Heart left ventricle (tissue), 16 donors: Measurements from ENCODE around the gene SREBF1. TPM values are rescaled to one million over a fixed set of nuclear protein-coding genes. Genes with fewer than 3 reads are reported as not detected.

Experiments used
- ATAC-seq, 4 donors: fragments of 200-7000 bp; cut with Tn5 transposase; one replicate each; pipeline ENCODE4 v1.9.1; 2020 to 2022; ENCODE audit warnings: moderate library complexity in 4 of 4, mild to moderate bottlenecking in 3 of 4, moderate number of reproducible peaks in 1 of 4
- DNase-seq, 5 donors: peaks; one replicate each; pipeline ENCODE4 v3.0.0-alpha.2; 2020
- H3K27ac ChIP-seq, 12 donors: fragments of 200-600 bp; sonication (generic) in 4 of 12; one replicate each; pipeline versions ENCODE4 v1.5.0 to v1.8.0; 2016 to 2022; ENCODE audit warnings: mild to moderate bottlenecking in 2 of 12
- H3K27me3 ChIP-seq, 9 donors: fragments of 200-600 bp; sonication (generic) in 2 of 9; one replicate each; pipeline versions ENCODE4 v1.5.1 to v1.8.0; 2016 to 2022; ENCODE audit warnings: mild to moderate bottlenecking in 3 of 9
- H3K36me3 ChIP-seq, 9 donors: fragments of 200-600 bp; sonication (generic) in 2 of 9; one replicate each; pipeline versions ENCODE4 v1.5.0 to v1.8.0; 2018 to 2022; ENCODE audit warnings: mild to moderate bottlenecking in 2 of 9
- H3K4me1 ChIP-seq, 12 donors: fragments of 200-600 bp; sonication (generic) in 4 of 12; one replicate each; pipeline versions ENCODE4 v1.5.0 to v1.8.0; 2016 to 2022; ENCODE audit warnings: mild to moderate bottlenecking in 3 of 12
- H3K4me3 ChIP-seq, 12 donors: fragments of 200-600 bp; sonication (generic) in 4 of 12; one replicate each; pipeline versions ENCODE4 v1.5.0 to v1.8.0; 2017 to 2022; ENCODE audit warnings: mild to moderate bottlenecking in 9 of 12, moderate library complexity in 4 of 12
- H3K9me3 ChIP-seq, 12 donors: fragments of 200-600 bp; sonication (generic) in 4 of 12; one replicate each; pipeline versions ENCODE4 v1.5.0 to v1.8.0; 2016 to 2022; ENCODE audit warnings: mild to moderate bottlenecking in 1 of 12
- CTCF ChIP-seq, 12 donors: fragments of 200-600 bp; sonication (generic) in 4 of 12; IDR thresholded peaks; one replicate each; pipeline versions ENCODE4 v1.5.0 to v1.8.0; 2018 to 2022; ENCODE audit warnings: antibody characterized with exemption in 12 of 12, mild to moderate bottlenecking in 5 of 12
- POLR2A ChIP-seq, 2 donors: fragments of 450-650 bp; IDR thresholded peaks; one replicate each; pipeline ENCODE4 v1.6.1; 2017; ENCODE audit warnings: antibody characterized with exemption in 2 of 2, mild to moderate bottlenecking in 2 of 2, moderate library complexity in 2 of 2
- WGBS, 4 donors: extraction: QIAGEN DNeasy Blood & Tissue Kit in 2 of 4; methylation state at CpG; one replicate each; pipeline versions ENCODE4 v1.1.5 to v1.1.7; 2013 to 2018; 5-methylcytosine and 5-hydroxymethylcytosine counted together
- intact Hi-C, 10 donors: fragments of 100-400 bp; cut with DNase I; formaldehyde crosslinking; loops; one replicate each; pipeline versions ENCODE4 v1.11.1 to v1.14.2; 2022
- polyA plus RNA-seq, 2 donors: library from polyadenylated mRNA; stranded (reverse); fragments of 200-250 nt; gene quantifications; one replicate each; pipeline ENCODE4 v1.2.3, GENCODE V29; 2013
- total RNA-seq, 9 donors: library from RNA; depleted of rRNA in 2 of 9; stranded (reverse); fragments of >200 nt in 2 of 9; fragmentation: NEBNext Ultra II Directional in 3 of 9; extraction: Animal tissue kit (Norgen Biotek cat#: 25700) in 3 of 9; gene quantifications; one replicate each; pipeline versions ENCODE4 v1.1.0 to v1.2.4, GENCODE V29; 2016 to 2023
- donor health status: ischemic (EF 13 %, LVEDD 7.1; RV severe dilation, severe dysfunction).
- donor health status: healthy with polysubstance abuse.
- donor health status: DM: no; HTN: yes; CAD: no.
- donor health status: DM: no; HTN: no; CAD: no.
- donor health status: ischemic (EF 25% LVEDD 6.9; RV normal size, moderate dysfunction).
- donor health status: ischemic (EF 25% LVEDD 5.7; RV mildly dilated, moderate dysfunction).
- donor health status: healthy.
- donor health status: DM: yes; HTN: yes; CAD: no.
- donor health status: ischemic (EF 35%, LVEDD 5.7; RV mildly dilated, moderate dysfunction).
- donor health status: nonischemic (EF 11% LVEDD 7.7; RV severe dilation, severe dysfunction).
- donor health status: DM: yes; HTN: yes; CAD: no.
- donor health status: PGD.
- donor health status: ischemic (EF 29% LVEDD 5.4; RV normal size, mild dysfunction).
- donor health status: nonischemic (EF 23%, LVEDD 6.1; RV moderate dilation, normal function).

Gene SREBF1
- total and polyA plus RNA-seq, 11 donors = 12.8 to 55.2 (median 21.4) TPM

GRCh38 chr17:17797119-17797809 lies 39.5 kb downstream of the SREBF1 start:
- ATAC-seq (peak; percentile 6 to 36 (median 31)), DNase-seq (no peak)
- intact Hi-C loops = no loop called here
- no peak overlapping the region for H3K4me3 ChIP-seq
- no peaks in the 10 kb centered on the region for H3K27me3 ChIP-seq
- peak overlapping the region in 3 of 12 donors; percentile 22 to 56 (median 34) for H3K27ac ChIP-seq
- peaks cover 5 to 32% (median 20%) of the 10 kb centered on the region in 12 donors for H3K4me1 ChIP-seq
- H3K9me3 ChIP-seq = no peaks in the 10 kb centered on the region
- peaks cover 0 to 70% (median 45%) of the 10 kb centered on the region in 9 donors for H3K36me3 ChIP-seq
- 81 to 85% (median 83%) methylated on average over 28 to 30 of the region's 30 CpGs for WGBS, 4 donors
- no peak for TF ChIP-seq POLR2A (IDR thresholded peaks at IDR 0.05)
- TF ChIP-seq CTCF (IDR thresholded peaks at IDR 0.05) = no peak

- H3K4me3 ChIP-seq = no peak overlapping the region
- H3K36me3 ChIP-seq = peaks cover 0 to 66% (median 45%) of the 10 kb centered on the region in 9 donors
- TF ChIP-seq POLR2A (IDR thresholded peaks at IDR 0.05) (no peak), CTCF (IDR thresholded peaks at IDR 0.05) (no peak)
- peaks cover 9 to 38% (median 25%) of the 10 kb centered on the region in 12 donors for H3K4me1 ChIP-seq
- DNase-seq (peak in 1 of 5 donors; percentile 51), ATAC-seq (no peak)
- intact Hi-C loops = no loop called here
- no peaks in the 10 kb centered on the region for H3K9me3 ChIP-seq
- no peaks in the 10 kb centered on the region for H3K27me3 ChIP-seq
- no peak overlapping the region for H3K27ac ChIP-seq
- 95 to 97% (median 96%) methylated on average over 6 to 13 of the region's 13 CpGs for WGBS, 4 donors
These were observed 40.1 kb downstream of the SREBF1 start for GRCh38 chr17:17796787-17797061.

GRCh38 chr17:17795946-17796786 lies 40.6 kb downstream of the SREBF1 start:
- no peaks in the 10 kb centered on the region for H3K27me3 ChIP-seq
- peak in 1 of 5 donors; percentile 60 for DNase-seq
- H3K4me1 ChIP-seq = peaks cover 12 to 43% (median 30%) of the 10 kb centered on the region in 12 donors
- ATAC-seq = no peak
- TF ChIP-seq CTCF (IDR thresholded peaks at IDR 0.05) (no peak), POLR2A (IDR thresholded peaks at IDR 0.05) (no peak)
- WGBS, 4 donors = 96 to 99% (median 97%) methylated on average over 16 to 40 of the region's 40 CpGs
- no peak overlapping the region for H3K4me3 ChIP-seq
- intact Hi-C loops = no loop called here
- H3K27ac ChIP-seq = no peak overlapping the region
- no peaks in the 10 kb centered on the region for H3K9me3 ChIP-seq
- peaks cover 0 to 65% (median 45%) of the 10 kb centered on the region in 9 donors for H3K36me3 ChIP-seq

- intact Hi-C loops = no loop called here
- H3K4me1 ChIP-seq = peaks cover 12 to 48% (median 39%) of the 10 kb centered on the region in 12 donors
- ATAC-seq (no peak), DNase-seq (peak in 1 of 5 donors; percentile 61)
- no peaks in the 10 kb centered on the region for H3K27me3 ChIP-seq
- no peak overlapping the region for H3K27ac ChIP-seq
- no peaks in the 10 kb centered on the region for H3K9me3 ChIP-seq
- 88 to 91% (median 90%) methylated on average over 8 to 12 of the region's 12 CpGs for WGBS, 4 donors
- peaks cover 0 to 65% (median 45%) of the 10 kb centered on the region in 9 donors for H3K36me3 ChIP-seq
- TF ChIP-seq POLR2A (IDR thresholded peaks at IDR 0.05) = no peak
- no peak for TF ChIP-seq CTCF (IDR thresholded peaks at IDR 0.05)
- H3K4me3 ChIP-seq = no peak overlapping the region
These were observed 41.5 kb downstream of the SREBF1 start for GRCh38 chr17:17795296-17795695.
